ENCODE data around the gene ADAMTS4.

The ADAMTS4 gene

DNA sequence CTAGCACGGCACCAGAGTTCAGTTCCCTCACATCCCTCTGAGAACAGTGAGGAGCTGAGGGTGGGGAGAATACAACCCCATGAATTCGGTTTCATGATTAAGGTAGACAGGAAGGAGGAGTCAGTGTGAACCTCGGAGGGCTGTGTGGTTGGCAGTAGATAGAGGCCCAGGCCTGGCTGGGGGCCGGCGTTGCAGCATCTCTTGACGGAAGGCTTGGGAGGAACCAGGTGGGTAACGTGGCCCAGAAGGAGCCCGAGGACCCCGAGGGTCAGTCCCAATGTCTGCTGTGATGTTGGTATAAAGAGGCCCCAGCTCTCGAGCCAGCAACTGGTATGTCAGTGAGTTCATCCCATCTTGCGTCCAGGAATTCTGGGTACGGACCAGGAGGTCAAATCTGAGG is 27.2 kb downstream of the ADAMTS4 start:
- no peak for DNase-seq

- no peak for DNase-seq
These were observed 27.7 kb downstream of the ADAMTS4 start for GRCh38 chr1:161171191-161171590.

GRCh38 chr1:161168906-161169305 is 29.9 kb downstream of the ADAMTS4 start:
- DNase-seq: no peak

- no peak for DNase-seq
These were observed 31.9 kb downstream of the ADAMTS4 start for GRCh38 chr1:161166669-161167548.

DNA sequence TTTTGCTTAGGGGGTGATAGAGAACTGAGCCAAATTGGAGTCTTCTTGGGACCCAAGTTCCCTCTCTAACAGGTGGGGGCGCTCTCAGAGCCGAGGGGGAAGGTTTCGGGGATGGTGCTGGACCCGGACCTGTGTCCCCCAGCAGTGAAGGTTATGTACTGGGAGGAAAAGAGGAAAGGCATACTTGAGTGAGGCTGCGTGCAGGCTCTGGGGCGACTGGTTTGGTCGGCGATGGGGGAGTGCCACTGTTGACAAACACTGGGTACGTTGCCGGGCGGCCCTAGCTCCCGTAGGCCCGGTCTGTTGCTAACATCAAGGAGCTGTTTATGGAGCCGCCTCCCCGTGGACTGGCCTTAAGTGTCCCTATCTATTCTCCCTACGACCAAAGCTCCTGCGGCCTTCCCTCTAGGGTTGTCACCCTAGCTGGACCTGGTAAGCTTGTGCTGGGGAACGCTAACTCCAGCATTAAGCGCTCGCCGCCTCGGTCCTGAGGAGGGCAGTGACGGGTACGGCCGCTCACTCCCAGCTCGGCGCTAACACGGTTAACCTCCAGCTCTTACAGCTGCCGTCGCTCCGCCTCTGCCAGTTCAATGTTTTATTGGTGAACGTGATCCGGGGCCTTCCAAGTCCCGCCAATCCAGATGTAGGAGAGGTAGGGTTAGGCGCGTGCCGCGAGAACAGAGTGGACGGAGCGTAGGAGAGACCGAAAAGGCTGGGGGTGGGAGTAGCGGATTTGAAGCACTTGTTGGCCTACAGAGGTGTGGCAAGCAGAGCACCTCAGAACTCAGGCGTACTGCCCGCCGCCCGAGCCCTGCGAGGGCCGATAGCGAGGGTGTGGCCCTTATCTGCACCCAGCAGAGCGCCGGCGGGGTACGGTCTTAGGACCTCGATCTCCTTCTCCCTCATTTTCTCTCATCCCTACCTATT is 32.8 kb downstream of the ADAMTS4 start, which contains the start of gene PPOX:
Gene PPOX (plus strand): TSS at position 685 of the 927 bp plus-strand sequence. CDS start 422 bp downstream, outside the sequence.
- peak; percentile 89 for DNase-seq

DNA sequence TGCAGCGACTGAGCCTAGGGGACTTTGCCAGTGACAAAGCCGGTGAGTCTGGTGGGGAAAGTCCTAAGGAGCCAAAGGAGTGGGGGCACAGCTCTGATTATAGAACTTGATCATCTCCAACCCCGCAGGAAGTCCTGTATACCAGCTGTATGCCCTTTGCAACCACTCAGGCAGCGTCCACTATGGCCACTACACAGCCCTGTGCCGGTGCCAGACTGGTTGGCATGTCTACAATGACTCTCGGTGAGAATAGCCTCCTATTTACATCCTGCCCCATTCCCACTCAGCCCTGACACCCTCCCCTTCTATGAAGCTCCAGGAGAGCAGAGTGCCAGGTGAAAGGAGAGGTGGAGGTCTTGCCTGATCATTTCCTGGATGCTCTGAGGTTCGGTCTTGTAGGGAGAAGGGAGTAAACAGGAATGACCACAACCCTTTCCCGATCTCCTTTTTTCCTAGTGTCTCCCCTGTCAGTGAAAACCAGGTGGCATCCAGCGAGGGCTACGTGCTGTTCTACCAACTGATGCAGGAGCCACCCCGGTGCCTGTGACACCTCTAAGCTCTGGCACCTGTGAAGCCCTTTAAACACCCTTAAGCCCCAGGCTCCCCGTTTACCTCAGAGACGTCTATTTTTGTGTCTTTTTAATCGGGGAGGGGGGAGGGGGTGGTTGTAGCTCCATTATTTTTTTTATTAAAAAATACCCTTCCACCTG is 33.8 kb downstream of the ADAMTS4 start:
- no peak for DNase-seq

- no peak for DNase-seq
These were observed 35.1 kb downstream of the ADAMTS4 start for GRCh38 chr1:161163793-161164192.

DNA sequence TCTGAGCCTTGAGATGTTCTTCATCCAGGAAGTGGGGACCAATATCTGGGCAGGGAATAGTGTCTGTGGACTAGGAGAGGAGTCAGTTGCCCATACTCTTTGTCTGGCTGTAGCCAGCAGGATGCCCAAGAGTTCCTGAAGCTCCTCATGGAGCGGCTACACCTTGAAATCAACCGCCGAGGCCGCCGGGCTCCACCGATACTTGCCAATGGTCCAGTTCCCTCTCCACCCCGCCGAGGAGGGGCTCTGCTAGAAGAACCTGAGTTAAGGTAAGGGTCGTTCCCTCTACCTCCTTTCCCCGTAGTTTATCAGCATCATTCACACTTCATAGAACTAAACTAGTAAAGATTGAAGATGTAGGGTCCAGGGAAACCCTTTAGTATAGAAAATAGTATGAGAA is 36.0 kb downstream of the ADAMTS4 start:
- DNase-seq: no peak

DNA sequence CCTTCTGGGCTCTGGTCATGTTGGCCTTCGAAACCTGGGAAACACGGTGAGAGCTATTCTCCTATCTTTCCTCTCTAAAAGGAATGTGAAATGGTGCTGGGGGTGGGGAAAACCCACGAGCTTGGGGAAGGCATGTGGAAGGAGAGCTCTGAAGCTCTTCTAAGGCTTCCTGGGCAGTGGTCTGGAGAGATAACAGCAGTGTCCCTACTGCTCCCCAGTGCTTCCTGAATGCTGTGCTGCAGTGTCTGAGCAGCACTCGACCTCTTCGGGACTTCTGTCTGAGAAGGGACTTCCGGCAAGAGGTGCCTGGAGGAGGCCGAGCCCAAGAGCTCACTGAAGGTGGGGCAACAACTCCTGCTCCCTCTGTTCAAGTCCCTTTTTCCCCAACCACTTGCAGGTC is 36.8 kb downstream of the ADAMTS4 start:
- DNase-seq: no peak

DNA sequence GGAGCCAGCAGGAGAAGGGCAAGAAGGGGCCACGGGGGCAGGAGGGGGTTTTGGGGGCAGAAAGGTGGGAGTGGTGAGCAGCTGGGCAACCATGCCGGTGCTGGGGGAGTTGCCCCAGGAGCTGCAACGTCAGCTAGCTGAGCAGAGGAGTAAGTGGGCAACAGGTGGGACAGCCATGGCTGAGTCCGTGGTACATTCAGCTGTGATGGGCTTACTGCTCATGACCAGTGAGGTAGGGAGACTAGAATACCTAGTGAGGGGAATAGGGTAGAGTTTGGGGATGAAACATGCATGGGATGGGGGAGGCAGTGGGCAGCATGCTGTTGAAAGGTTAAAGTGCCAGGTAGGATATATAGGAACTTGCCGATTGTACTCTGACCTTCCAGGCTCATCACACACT is 37.2 kb downstream of the ADAMTS4 start:
- no peak for DNase-seq

GRCh38 chr1:161160671-161161145 is 38.1 kb downstream of the ADAMTS4 start:
- DNase-seq: no peak

- DNase-seq: no peak
These were observed 39.0 kb downstream of the ADAMTS4 start for GRCh38 chr1:161159913-161160243.

DNA sequence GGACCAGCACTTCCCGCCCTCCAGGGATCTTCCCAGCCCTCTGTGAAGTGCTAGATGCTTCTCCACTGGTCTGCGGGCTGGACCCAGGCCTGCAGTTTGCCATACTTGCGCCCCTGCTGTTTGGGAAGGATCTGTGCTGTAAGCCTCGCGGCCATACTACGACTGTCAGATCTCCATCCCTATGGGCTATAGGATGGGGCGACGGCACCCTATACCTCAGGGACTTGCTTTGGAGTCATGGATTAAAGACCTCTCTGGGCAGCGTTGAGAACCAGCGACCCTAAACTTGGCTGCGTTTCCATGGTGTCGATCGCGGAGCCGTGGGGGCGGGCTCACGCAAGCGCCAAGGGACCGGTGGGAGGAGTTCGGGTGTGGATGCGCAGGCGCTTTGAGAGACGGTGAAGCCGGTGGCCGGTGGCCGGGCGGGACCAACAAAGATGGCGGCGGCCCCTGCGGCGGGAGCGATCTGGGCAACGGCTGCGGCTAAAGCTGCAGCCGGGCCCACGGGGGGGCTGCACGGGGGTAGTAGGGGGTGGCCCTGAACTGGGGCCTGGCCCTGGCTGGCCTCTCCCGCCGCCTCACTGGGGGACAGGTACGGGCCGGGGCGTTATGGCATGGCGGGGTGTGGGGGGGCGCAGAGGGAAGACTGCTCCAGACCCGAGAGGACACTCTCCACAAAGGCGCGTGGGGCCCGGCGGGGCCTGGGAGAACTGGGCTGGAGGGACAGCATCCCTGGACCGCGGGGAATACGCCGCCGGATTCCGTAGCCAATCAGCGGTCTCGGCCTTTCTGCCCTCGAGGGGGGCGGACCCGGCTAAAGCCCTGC is 39.6 kb downstream of the ADAMTS4 start, which contains the start of gene USP21:
Gene USP21 (plus strand): TSS at position 414 of the 826 bp plus-strand sequence. CDS start 1,141 bp downstream, outside the sequence.
- DNase-seq: peak; percentile 90

DNA sequence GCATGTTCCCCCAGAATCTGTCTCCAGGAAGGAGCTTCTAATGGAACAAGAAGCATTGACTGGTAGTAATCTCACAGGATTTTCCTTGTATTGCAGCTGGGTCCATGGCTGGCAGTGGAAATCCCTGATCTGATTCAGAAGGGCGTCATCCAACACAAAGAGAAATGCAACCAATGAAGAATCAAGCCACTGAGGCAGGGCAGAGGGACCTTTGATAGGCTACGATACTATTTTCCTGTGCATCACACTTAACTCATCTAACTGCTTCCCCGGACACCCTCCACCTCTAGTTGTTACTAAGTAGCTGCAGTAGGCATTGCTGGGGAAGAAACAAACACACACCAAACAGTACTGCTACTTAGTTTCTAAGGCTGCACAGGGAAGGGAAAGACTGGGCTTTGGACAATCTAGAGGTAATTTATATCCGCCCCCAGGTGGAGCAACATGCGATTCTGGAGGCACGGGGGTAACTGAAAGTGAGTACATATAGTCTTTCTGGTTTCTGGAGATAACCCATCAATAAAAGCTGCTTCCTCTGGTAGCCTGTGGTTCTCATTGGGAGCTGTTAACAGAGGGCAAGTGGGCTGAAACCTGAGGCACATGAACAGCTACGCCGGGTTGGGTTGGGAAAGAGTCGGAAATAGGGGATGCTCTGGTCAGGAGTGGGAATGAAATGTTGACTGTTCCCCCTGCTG is 40.4 kb downstream of the ADAMTS4 start:
- no peak for DNase-seq

DNA sequence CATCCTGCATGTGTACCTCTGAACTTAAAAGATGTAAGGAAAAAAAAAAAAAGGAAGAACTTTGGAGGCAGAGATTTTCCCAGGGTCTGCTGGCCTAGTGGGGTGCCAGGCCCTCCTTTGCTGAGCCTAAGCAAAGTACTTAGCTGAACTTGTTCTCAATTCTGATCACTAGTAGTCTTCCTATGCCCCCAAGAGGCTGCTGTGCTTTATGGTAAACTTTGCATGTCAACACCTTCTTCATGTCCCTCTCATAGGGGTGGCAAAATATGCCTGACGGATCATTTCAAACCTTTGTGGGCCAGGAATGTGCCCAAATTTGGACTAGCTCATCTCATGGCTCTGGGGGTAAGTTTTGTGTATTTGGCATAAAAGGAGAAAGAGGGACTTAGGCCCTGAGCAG is 41.0 kb downstream of the ADAMTS4 start:
- no peak for DNase-seq

- peak; percentile 78 for DNase-seq
These were observed 45.0 kb downstream of the ADAMTS4 start, which contains the start of gene UFC1 for GRCh38 chr1:161153682-161154337. Gene UFC1, plus strand, starts transcription at chr1:161153978. Its CDS starts 20 bp downstream, at chr1:161153998.

DNA sequence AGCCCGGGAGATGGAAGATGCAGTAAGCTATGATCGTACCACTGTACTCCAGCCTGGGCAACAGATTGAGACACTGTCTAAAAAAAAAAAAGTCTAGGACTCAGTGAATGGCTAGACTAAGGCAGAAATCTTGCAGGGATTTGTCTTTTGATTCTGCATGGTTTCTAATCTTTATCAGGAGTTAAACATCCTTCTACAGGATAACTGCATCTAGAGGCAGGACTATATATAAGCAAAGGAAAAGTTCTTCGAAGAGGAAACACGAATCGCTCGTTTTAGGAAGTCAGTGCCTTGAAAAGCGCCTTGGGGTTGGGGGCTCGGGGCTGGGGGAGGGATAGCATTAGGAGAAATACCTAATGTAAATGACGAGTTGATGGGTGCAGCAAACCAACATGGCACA is 45.7 kb downstream of the ADAMTS4 start:
- no peak for DNase-seq

DNA sequence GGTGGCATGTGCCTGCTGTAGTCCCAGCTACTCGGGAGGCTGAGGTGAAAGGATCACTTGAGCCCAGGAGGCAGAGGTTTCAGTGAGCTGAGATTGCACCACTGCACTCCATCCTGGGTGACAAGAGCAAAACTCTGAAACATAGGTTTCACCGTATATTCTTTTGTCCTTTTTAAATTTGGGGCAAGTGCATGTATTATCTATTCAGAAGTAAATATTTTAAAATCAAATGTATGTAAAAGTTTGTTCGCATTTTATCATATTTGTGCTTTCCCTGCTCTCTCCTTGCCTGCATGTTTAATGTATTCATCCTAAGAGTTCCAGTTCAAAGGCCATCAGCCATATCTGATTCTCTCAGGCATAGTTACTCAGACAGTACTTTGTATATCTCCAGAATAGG is 53.0 kb downstream of the ADAMTS4 start:
- DNase-seq: no peak

GRCh38 chr1:161140755-161141400 is 58.0 kb downstream of the ADAMTS4 start:
- no peak for DNase-seq

- peak; percentile 45 for DNase-seq
These were observed 59.1 kb downstream of the ADAMTS4 start for GRCh38 chr1:161139766-161140165.
